ENCODE data around the gene ITSN2.

The ITSN2 gene

DNA sequence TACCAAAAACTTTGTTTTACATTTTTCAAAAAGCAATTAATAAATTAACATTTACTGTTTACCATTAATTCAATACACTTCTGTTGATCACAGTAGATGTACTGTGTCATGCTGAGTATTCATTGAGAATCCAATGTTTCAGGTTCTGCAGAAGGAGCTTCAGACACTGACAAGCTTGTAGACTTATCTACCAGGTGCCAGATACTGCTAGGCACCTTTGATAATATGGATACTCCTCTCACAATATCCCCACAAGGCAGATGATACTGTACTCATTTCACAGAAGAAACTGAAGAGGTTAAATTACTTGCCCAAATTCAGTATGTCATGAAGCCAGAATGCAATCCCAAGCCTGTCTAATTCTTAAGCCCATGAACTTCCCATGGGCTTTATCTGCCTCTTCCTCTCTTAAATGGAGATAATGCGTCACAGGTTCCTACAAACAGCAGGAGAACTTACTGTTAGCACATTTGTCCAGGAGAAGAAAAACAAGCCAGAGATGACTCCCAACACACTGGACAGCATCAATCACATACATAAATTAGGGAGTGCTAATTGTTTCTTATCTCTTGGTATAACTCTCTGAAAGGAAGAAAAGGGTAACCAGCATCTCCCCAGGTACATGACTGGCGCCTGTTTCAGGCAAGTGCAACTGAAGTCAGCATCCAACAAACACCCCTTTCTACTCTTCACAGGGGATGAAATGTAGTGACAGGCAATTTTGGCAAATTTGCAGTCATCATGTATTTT is 27.4 kb downstream of the ITSN2 start:
- no peak for DNase-seq

DNA sequence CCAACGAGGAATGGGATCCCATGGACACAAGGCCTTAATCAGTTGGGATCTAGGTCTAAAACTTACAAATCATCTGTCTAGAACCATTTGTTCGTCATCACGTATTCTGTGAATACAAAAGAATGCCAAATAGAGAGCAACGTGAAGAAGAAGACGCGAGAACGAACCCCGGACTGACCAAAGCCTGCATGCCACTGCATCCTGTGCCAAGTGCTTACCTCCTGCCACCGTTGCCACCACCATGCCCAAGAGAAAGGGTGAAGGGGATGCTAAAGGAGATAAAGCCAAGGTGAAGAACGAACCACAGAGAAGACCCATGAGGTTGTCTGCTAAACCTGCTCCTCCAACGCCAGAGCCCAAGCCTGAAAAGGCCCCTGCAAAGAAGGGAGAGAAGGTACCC is 30.2 kb downstream of the ITSN2 start:
- no peak for DNase-seq

DNA sequence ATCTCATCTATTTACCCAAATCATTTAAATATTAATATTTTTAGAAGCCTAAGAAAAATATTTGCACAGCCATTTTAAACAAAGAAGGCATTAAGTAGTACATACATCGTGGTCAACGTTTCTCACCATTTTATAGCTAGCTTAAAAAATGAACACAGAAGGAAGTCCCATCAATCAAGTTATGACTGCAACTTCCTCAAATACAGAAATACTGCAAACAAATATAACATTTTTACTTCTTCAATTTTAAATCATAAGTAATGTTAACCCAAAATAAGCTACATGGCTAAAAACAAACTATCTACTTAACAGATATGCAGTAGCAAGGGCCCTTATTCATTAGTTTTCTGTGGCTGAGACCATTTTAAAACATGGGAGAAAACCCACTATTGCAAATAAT is 30.6 kb downstream of the ITSN2 start:
- no peak for DNase-seq

DNA sequence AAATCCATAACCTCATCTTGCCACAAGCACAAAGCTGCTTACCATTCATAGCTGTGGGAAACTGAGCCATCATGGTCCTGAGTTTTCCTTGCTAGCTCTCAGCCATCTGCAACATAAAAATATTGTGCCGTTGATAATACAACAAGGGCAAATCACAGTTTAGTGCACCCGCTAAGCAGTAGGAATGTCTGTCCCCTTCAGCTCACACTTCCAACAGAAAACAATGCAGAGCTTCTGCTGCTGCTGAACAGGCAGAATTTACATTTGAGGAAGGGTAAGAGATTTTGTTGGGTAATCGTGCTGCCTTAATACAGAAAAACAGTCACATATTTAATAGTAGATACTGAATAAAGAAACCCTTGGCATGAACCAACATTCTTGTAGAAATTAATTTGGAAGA is 32.3 kb downstream of the ITSN2 start:
- DNase-seq = no peak

DNA sequence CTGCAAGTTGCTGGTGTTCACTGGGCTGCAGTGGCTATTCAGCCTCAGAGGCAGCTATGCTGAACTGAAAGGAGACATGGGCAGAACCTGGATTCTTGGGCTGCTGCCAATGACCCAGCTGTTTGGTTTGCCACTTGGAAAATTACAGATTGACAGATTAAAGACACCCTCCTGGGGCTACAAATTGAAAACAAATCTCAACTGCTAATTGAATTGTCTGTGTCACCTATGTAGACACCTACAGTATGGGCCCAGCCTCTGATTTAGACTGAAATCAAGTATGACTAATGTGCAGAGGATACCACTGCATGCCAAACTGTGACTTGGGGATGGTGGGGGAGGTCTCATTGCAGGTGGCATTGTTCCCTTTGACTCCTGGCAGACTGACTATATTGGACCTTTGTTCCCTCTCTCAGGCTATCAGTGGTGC is 42.8 kb downstream of the ITSN2 start:
- no peak for DNase-seq

DNA sequence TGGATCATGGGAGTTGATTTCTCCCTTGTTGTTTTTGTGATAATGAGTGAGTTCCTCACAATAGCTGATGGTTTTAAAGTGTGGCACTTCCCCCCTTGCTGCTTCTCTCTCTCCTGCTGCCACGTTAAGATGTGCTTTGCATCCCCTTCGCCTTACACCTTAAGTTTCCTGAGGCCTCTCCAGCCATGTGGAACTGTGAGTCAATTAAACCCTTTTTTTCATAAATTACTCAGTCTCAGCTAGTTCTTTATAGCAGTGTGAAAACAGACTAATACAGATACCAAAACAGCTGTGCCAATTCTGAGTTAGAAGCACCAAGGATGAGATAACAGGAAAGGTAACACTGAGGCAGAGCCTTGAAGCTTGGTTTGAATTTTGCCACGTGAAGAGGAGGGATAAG is 44.7 kb downstream of the ITSN2 start:
- no peak for DNase-seq

DNA sequence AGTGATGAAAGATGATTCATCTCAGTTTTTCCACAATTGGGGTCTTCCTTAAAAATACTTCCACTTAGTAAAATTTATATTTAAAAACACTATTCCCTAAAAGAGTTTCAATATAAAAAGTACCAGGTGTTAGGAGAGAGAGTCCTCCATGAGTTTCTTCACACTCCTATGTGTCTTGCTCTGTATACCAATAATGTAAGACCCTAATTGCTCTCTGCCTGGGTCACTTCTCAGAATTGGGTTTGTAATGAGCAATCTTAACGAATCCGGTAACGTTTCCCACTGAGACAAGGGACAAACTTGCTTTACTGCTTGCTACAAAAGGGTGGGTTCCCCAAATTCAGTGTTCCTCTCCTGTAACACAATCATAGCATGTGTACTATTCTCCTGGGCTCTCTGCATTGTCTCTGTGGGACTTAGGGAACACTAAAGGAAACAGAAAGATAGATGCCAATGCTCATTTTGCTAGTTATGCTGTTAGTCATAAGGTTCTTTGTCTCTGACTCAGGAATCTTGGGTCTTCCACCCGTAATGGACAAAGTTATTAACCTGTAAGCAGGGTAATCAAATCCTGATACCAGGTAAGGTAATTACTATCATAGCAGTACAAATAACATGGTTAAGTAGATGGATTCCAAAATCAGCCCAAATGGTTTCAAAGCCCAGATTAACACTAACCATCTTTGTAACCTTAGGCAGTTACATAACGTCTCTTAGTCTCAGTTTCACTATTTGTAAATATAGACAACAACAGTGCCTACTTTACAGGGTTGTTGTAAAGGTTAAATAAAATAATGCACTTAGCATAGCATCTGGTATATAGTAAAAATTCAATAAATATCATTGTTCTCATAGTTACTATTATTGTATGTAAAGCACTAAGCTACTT is 46.3 kb downstream of the ITSN2 start:
- DNase-seq = no peak

DNA sequence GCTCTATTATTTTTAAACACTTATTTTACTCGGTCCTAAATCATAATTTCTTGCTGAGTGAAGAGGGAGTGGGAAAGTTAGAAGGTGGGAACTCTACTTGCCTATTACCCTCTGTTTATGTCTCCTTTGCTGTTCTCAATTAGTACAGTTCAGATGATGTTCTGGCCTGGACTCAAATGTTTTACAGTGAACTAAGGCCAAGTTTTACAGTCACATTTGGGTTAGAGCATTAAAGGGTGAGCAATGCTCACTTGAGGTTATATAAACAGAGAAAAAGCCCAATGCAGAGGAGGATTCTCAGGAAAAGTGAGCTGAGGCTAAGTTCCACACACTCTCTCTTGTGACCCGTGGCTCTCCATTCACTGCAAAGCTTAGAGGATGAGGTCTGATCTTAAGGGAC is 52.4 kb downstream of the ITSN2 start:
- no peak for DNase-seq

DNA sequence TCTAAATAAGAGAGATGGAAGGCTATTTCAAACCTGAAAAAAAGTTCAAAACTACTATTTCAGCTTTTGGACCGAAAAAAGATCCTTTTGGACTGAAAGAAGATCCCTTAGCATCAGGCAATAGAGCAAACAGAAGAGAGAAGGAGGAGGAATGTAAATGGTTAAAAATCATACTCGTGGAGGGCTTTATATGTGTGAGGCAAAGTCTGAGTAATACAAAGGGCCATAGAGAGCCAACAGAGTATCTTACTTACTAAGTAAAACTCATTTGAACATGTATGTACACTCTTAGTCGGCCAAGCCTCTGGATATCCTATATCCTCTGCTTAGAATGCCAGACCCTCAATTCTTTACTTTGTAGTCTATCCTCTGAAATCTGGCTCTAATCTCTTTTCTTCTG is 55.7 kb downstream of the ITSN2 start:
- no peak for DNase-seq

DNA sequence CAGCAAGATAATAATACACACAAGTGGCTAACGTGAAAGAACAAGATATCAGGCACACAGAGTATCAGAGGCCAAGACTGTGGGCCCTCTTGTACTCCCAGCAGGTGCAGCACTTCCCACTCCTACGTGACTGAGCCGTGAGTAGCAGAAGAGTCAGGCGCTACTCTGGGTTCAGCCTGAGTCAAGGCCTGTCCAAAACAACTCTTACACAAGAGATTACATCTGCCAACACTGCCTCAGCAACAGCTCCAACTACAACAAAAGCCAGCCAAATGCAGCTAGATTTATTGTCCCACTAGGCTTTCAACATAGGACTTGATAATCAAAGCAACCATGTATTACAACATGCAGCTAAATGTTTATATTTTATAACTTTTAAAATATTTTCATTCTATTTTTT is 56.2 kb downstream of the ITSN2 start:
- DNase-seq = no peak

DNA sequence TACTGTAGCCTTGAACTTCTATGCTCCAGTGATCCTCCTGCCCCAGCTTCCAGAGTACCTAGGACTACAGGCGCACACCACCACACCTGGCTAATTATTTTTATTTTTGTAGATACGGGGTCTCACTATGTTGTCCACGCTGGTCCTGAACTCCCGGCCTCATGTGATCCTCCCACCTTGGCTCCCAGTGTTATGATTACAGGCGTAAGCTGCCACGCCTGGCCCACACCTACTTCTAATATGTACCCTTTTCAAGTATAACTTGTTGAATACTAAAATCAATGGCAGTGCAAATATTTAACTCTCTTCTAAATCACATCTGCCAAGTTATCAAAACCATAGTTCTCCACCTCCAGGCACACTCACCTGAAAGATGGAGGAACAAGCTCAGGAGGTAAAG is 58.7 kb downstream of the ITSN2 start:
- no peak for DNase-seq

DNA sequence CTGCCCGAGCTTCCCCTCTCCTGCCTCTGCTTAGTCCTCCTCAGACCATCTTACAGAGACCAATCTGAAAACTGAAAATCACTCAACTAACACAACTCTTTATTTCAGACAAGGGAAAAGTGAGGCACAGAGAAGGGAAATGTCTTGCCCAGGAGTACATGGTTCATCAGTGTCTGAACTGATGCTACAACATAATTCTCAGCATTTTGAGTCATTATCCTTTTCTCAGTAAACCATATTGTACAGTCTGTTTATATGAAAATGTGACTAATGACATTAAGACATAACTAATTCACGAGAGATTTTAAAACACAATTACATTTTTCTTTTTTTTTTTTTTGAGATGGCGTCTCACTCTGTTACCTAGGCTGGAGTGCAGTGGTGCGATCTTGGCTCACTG is 62.7 kb downstream of the ITSN2 start:
- DNase-seq = no peak

DNA sequence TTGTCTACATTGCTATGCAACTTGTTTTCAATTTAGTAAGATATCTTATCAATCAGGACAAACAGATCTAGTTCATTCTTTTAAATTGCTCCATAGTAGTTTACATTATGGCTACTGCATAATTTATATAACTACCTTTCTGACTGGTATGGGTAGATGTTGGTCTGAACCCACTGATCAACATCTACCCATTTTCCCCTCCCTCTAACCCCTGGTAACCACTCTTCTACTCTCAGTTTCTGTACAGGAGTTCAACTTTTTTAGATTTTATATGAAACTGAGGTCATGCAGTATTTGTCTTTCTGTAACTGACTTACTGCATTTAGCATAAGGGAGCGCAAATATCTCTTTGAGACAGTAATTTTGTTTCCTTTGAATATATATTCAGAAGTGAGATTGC is 73.2 kb downstream of the ITSN2 start:
- no peak for DNase-seq

DNA sequence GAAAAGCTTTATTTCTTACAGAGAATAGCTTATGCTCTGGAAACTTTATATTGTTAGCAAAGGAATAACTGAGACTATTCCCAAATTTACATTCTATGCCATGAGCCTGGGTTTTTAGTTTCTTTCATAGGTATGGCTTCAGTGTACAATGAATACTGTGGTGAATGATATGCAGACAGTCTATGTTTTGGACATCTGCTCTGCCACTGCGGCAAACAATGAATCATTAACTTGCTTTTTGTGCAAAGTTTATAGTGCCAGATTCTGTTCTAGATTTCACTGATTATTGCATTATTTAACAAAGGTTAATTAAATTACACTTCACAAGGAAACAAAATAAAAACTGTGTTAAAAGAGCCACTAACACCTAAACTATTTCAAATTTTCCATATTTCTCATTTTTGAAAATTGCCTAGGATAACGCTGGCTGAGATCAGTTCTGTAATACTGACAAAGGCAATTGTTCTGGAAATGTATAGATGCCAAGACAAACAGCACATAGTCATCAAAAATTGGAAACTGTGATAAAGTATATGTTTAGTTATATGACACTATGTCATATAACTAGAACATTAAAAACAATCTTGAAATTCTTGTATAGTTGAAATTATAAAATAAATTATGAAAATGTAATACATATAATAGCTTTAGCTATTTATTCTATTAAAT is 74.7 kb downstream of the ITSN2 start:
- no peak for DNase-seq

DNA sequence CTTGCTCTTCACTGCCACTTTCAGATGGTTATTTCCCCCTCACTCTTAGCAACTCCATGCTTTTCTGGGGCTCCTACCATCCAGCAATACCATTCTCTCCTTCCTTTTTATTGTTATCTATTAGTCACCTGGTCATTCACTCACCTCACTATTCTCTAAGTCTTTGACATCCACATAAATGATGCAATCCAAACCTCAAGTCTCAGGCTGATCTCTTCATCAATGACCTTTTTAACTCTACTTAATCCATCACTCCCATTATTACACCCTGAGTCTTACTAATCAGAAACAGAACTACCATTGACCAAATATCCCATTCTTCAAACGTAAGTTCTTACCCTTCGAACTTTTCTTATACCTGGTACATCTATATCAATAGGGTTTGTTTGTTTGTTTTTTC is 79.7 kb downstream of the ITSN2 start:
- DNase-seq = no peak

DNA sequence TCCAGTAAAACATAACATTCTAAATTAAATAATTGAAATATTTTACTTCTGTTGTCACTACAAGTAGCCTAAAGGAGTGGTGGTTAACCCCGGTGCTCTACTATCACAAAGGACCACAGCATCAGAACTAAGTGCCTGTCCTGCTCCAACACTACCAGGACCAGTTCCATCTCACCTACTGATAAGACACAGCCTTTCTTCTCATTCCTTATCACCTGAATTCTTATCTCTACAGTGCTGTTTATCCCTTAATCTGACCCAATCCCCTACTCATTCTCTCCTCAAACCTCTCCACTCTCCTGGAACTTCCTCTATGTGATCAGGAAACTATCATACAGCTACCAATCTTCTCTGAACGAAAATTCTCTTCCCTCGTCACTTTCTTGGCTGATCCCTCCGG is 80.2 kb downstream of the ITSN2 start:
- DNase-seq = no peak

DNA sequence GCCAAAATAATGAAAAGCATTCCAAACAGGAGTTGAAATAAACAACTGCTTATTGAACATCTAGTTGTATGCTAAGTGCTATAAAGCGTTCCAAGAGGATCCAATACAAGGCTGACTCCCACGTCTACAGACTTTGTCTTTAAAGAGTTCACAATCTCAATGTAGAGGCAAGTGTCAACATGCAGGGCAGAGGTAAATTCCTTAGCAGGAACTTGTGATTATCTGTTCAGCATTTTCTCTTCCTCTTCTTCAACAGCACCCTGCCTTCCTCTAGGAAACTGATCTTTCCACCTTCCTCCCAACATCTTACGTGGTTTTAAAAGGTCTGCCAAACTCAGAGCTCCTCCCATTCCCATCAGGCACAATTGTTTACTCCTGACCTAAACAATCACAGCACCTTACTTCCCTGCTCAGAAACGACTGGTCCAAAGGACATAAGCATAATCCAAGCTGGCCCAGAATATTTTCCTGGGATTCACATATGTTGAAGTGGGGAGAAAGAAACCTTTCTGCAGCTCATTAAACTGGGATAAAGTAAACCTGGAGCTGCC is 83.9 kb downstream of the ITSN2 start:
- DNase-seq = no peak

DNA sequence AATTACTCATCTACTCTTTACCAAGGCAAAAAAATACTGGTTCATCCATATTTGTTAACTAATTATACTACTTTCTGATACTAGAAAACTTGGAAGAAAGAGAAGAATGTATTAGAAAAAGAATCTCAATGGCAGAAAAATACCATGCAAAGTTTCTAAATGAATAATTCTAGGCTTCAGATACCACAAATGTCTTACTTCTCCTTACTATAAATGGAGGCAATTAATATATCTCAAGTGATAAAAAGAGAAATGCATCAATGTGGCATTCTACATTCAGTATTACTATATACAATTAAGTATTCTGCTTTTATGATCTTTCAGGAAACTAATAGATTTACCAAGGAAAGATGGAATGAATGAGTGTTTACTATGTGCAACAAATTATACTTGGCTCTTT is 85.5 kb downstream of the ITSN2 start:
- no peak for DNase-seq

DNA sequence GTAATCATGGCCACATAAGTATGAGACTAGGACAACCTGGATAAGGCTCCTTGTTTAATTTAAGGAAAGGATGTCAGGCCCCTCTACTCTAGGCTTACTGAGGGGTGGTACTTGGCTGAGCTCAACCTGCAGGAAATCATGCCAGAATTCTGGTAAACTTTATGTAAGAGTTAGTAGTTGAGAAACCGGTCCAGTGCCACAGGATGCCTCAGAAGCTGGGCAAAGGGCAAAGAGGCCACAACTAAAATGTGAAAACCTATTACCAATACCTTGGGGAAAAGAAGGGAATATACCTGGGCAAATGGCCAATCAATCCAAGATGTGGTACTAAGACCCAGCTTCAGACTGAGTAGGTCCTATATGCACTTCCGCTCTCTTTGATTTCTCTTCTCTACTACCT is 86.7 kb downstream of the ITSN2 start:
- DNase-seq = no peak

DNA sequence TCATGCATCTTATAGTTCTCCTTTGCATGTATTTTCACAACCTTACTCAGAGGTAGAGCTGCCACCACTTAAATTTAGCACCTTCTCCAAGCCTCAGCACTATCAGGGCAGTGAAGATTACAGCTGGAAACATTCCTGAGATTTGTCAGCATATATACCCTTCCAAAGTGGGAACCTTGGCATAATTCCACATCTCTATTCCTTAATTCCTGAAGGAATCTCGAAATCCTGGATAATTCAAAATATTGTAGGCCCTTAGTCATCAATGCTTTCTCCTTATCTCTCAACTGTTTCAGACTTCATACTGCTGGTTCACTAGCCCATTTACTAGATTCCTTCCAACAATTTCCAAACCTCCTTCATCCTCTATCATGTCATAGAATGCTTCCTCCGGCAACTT is 87.4 kb downstream of the ITSN2 start:
- no peak for DNase-seq

DNA sequence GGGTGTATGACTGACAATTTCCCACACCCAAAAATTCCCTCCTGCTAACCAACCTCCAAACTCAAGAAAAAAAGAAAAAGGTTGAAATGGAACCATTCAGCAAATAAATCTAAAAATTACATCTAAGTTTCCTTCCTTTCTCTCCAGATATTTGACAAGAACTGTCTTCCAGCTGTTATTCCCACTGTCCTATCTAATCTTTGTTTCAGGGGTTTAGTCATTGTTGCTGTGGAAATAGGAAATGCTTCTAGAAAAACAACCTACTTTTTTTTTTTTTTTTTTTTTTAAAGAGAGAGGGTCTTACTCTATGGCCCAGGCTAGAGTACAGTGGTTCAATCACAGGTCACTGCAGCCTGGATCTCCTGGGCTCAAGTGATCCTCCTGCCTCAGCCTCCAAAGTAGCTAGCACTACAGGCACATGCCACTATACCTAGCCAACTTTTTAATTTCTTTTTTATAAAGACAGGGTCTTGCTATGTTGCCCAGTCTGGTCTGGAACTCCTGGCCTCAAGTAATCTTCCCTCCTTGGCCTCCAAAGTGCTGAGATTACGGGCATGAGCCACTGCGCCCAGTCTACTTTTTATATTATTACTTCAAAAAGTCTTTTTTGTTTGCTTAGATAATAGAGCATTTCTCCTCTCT is 88.1 kb downstream of the ITSN2 start:
- DNase-seq = no peak

DNA sequence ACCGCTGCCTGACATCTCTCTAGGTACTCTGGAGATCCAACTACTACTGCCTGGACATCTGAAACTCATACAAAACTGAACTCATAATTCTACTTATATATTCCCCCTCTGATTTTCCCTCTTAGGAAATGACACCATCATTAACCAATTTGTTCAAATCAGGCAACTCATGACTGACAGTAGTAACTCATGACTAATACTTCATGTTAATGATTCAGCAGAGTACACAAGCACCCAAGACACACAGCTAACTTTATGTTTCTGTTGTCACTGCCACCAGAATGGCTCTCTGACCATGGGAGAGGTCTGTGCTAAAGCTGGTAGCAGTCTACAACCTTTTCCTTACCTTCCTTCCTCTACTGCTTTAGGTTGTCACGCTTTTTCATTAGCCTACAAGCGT is 91.1 kb downstream of the ITSN2 start:
- no peak for DNase-seq

DNA sequence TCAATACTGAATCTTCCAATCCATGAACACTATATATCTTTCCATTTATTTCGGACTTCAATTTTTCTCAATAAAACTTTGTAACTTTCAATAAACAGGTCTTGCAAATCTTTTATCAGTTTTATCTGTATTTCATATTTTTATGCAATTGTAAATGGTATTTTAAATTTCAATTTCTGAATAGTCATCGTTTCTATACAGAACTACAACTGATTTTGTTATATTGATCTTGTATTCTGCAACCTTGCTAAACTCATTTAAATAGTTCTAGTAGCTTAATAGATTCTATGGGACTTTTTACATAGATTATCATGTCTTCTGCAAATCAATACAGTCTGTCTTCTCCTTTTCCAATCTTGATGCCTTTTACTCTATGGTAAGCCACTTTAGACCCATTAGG is 95.1 kb downstream of the ITSN2 start:
- DNase-seq = no peak

All from NK-92 treated with Interleukin-12 subunit alpha and Interleukin-12 subunit beta, amount 100 ng/mL, for 24 hours (cell line).